HG02763 (cell line): Measurements from ENCODE around the gene SLC46A3.
"Not testable (repeated sequence)": the region's sequence is repeated elsewhere in the genome, so short reads cannot be mapped to it uniquely, and the experiment has no call there.

Experiments used
- ATAC-seq: cut with Tn5 transposase; IDR thresholded peaks from one replicate; pipeline ENCODE4 v1.9.1; 2021; ENCODE audit warnings: mild to moderate bottlenecking, moderate library complexity; ENCODE audit not compliant: unreplicated experiment

The SLC46A3 gene, protein sequence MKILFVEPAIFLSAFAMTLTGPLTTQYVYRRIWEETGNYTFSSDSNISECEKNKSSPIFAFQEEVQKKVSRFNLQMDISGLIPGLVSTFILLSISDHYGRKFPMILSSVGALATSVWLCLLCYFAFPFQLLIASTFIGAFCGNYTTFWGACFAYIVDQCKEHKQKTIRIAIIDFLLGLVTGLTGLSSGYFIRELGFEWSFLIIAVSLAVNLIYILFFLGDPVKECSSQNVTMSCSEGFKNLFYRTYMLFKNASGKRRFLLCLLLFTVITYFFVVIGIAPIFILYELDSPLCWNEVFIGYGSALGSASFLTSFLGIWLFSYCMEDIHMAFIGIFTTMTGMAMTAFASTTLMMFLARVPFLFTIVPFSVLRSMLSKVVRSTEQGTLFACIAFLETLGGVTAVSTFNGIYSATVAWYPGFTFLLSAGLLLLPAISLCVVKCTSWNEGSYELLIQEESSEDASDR

DNA sequence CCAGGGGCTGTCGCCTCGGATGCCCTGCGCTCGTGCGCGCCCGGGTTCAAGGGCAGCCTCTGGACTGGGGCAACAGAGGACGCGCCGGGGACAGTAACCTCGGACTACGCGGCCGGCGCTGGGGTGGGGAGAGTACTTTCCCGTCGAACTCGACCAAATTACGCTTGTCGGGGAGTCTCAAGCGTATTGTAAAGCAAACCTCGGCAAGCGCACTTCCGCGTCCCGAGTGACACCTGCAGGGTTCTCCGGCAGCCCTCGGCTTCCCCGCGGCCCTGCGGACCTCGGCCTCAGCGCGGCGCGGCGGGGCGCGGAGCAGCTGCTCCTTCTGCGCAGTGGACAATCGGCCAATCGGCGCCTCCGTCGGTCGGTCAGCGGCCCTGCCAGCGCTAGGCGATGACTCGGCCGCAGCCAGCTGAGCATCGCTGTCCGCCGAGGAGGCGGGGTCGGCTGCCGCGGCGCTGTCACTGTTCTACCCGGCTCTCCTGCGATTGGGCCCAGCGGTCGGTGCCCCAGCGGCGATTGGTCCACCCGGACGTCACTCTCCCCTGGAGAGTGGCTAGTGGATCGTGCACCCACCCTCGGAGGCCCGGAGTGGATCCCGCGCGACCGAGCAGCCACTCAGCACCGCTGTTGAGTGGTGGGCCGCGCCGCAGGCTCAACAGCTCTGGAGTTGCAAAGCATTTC is at the start of gene SLC46A3:
Gene SLC46A3 (minus strand): TSS at position 428 of the 684 bp plus-strand sequence. CDS start 972 bp downstream, outside the sequence.
- peak; percentile 100 for ATAC-seq

DNA sequence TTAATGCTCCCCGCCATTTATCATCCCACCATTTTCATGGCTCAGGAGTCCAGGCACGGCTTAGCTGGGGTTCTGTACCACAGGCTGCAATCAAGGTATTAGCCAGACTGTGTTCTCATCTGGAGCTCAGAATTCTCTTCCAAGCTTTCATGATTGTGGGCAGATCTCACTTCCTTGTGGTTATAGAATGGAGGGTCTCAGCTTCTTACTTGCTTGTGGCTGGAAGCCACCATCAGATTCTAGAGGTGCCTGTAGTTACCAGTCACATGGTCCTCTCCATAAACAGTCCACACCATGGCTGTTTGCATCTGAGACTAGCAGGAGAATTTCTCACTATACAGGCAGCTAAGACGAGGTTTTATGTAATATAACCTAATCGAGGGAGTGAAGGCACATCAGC is 45.1 kb upstream of the SLC46A3 start:
- ATAC-seq: no peak

DNA sequence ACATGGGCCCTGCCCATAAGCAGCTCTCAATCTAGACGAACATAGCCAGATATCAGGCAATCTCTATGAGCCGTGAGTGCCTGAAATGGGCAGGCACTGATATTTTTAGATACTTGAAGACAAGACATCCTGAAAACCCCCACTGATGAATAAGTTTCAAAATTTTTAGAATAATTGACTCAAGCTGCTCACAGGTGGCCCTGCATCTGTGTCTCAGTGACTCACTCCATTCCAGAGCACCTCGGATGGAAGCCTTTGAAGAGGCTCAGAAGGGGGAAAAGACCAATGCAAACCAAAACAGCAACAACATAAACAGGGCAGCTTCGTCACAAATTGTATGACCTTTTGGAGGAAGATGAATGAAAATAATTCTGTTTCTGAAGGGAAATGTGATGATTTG is 42.8 kb upstream of the SLC46A3 start:
- ATAC-seq: no peak

DNA sequence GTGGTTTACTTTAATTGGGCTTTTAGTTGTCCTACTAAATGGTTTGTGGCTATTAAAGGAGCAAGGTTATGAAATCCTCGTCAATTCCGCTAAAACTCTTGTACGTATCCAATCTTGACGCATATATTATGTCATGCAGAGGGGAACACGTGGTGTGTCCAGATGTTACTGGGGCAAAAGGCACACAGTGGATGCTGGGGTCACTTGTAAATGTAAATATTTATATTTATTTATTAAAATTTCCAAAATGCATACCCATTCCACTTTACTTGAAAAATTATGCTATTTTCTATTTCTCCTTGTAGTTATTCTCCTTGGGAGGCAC is 36.7 kb upstream of the SLC46A3 start:
- no peak for ATAC-seq

DNA sequence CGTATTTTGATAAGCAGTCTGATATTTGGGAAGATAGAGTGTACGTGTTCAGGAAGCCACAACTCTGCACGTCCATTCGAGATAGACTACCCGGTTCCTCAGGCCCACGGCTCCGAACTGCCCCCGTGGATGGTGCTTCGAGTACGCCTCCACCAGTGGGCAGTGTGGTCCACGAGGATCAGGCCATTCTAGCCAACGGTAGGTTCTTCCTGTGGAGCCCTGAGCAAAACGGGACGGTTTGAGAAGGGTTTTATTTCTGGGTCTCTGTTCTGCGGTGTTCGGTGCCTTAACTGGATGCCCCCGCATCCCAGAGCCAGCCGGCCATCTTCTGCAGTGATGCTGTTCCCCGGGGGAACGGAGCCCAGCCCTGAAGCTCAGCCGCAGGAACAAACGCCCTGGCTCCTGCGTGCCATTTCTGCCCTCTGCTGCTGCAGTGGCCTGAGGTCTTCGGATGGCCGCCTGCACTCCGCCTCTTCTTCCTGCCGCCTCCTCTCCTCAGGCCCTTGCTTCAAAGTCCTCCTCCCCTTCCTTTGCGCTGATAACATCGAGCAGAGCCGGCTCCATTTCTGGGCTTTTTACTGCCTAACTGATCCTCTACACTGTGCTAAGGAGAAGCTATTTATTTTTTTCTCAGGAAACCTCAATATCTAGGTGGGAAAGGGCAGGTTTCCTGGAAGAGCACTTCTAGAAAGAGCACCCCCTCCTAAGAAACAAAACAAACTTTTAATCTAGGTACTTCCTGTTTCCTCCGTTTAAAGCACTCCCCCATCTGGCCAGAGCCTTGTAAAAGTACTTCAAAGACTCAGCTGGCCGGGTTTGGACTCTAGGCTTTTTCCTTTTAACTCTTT is 36.2 kb upstream of the SLC46A3 start:
- ATAC-seq: no peak

DNA sequence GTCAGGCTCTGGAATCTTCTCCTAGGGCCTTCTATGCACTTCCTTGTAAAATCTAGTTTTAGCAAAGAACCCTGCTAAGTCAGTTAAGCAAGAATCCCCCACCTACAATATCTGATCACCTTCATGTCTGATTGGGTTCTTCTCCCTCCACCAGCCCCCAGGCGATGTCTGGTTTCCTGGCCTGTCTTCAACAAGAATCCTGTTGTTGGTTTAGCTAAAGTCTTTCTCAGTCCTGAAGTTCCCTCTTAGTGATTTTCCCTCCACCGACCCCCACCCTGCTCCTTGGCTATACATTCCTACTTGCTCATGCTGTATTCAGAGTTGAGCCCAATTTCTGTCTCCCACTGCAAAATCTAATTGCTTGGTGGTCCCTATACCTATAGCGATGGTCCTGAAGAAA is 35.2 kb upstream of the SLC46A3 start:
- no peak for ATAC-seq

DNA sequence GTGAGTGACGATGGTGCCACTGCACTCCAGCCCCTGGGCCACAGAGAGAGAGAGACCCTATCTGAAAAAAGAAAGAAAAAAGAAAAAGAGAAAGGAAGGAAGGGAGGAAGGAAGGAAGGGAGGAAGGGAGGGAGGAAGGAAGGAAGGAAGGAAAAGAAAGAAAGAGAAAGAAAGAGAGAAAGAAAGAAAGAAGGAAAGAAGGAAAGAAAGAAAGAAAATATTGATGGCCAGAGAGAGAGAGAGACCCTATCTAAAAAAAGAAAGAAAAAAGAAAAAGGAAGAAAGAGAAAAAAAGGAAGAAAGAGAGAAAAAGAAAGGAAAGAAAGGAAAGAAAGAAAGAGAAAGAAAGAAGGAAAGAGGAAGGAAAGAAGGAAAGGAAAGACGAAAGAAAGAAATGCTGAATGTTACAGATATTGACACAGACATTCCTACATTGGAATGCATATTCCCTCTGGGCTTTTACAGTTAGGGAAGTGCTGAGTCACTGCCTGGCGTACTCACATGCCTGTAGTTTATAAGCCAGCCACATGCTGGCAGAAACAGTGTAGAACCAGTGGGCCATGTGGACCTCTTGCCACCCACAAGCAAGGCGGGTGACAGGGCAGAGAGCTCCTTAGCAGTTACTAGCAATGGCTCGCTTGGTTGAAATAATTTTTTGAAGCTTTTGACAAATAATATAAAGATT is 34.6 kb upstream of the SLC46A3 start:
- no peak for ATAC-seq

DNA sequence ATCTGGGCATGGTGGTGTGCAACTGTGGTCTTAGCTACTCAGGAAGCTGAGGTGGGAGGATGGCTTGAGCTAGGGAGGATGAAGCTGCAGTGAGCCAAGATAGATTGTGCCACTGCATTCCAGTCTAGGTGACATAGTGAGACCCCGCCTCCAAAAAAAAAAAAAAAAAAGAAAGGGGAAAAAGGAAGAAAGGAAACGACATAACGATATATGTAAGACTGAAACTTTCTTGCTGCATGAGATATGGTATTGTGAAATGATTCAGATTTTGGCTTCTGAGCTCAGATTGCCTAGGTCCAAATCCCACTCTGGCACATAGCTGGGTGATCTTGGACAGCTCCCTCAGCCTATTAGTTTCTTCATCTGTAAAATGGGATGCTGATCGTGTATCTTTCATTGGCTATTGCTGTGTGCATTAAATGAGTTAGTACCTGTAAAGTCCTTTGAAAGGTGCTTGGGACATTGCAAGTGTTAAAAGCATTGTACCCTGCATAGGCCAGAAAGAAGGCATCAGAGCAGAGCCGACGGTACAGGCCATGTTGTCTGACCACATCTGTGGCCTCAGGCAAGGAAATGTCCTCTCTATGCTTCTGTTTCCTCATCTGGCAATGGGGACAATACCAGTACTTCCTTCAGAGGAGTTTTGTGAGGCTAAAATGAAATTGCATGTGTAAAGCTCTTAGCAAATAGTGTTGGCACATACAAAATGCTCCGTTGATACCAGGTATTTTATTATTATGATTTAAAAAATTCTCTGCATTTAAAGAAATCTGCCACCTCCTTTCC is 32.6 kb upstream of the SLC46A3 start:
- no peak for ATAC-seq

DNA sequence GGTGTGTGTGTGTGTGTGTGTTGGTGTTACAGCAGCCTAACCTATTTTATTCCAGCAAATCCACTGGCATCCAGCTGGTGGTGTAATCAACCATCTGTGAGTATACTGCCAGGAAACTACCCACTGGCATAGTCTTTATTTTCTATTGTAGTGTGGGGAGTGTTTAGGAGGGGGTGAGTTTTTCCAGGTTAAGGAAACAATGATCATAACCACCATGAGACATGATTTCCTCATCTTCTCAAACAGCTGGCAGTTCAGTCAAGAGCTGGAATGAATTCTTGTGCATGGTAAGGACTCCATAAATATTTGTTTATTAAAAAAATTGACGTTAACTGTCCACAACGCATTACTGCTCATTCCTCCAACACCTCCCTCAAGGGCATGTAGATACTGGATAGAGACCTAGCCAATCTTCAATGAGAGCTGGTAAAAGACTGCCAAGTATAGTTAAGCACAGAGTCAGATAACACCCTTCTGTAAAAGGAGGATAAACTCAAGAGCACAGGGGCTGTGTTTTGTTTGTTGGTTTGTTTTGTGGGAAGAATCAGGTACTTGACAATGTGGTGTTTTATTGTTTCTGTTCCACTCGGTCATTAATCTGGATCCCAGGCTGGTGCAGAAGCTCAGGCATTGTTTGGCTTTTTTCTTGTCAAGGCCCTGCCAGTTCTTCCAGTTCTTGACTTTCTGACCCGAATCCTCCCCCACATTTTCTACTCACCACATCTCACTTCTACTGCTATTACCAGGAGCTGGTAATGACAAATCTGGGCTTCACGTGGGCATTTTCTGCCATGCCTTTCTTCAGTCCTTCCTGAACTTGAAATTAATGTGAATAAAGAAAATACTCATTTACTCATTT is 31.6 kb upstream of the SLC46A3 start:
- ATAC-seq: no peak

DNA sequence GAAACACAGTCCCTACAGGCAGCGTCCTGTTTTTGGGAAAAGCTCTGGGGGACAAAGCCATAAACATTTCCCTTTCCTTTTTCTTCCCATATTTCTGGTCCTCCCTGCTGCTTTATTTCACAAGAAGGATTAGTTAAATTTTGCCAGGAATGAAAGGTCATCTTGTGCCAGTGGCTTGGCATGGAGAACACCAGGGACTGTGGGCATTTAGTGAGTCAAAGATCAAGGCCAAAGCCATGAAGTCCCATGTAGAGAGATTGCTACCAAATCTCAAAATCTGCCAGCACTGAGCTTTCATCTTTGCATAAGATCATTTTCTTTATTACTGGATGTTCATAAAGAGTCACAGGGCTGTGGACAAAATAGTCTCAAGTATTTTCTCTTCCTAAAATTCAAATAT is 29.1 kb upstream of the SLC46A3 start:
- ATAC-seq: no peak

DNA sequence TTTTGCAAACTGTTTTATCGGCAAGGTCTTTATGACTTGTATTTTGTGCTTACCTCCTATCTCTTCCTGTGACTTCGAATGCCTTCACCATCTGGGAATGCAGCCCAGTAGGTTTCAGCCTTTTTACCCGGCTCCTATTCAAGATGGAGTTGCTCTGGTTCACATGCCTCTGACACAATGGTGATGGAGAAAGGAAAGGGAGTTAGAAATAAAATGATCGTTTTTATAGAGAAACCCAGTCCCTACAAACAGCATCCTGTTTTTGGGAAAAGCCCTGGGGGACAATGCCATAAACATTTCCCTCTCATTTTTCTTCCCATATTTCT is 27.5 kb upstream of the SLC46A3 start:
- no peak for ATAC-seq

DNA sequence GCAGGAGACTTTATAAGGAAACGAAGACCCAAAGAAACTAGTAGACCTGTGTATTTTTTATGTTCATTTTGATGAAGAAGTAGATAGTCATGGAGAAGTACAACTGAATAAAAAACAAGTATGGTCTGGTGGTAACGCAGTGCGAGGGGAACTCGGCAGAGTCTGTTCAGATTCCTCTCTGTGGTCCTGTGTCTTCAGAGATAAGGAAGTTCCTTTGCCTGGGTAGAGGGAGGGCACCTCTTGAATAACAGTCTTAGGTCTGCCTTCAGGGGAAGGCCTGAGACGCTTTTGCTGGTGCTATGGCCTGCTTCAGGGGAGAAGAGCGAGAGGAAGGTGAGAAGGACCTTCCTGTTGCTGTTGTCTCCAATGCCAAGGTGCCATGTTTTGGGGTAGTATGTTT is 25.9 kb upstream of the SLC46A3 start:
- no peak for ATAC-seq

DNA sequence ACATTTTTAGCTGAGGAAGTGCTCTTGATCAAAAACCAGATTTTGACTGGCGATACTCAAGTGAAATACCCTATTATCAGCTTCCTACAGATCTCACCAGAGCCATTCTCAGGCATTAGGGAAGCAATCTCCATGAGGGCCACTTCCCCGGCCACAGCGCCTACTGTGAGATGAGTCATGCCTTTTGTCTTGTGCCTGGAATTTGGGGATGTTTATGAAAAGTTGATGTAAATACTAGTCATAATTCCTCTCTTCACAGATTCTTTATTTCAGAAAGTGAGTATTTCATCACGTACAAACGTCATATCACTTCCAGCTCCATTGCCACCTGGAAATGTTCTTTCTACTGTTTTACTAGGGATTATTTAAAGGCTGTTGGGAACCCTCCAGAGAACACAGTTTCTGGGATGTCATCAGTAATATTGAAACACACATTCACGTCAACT is 25.3 kb upstream of the SLC46A3 start:
- no peak for ATAC-seq

DNA sequence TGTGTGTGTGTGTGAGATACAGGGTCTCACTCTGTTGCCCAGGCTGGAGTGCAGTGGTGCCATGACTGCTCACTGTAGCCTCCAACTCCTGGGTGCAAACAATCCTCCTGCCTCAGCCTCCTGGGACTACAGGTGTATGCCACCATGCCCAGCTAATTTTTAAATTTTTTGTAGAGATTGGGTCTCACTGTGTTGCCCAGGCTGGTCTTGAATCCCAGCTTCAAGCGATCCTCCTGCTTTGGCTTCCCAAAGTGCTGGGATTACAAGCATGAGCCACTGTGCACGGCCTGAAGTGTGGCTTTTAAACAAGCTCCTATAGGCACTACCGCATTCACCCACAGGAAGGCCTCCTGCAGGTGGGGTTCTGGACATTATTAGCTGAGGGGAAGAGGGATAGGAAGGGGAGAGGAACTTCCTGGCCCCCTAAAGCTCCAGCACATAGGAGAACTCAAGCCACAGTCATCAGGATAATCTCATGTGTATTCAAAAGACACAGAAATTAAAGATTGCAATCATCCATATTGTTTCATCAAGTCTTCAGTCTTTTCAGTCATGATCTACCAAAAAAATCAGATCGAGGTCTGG is 24.8 kb upstream of the SLC46A3 start:
- no peak for ATAC-seq

DNA sequence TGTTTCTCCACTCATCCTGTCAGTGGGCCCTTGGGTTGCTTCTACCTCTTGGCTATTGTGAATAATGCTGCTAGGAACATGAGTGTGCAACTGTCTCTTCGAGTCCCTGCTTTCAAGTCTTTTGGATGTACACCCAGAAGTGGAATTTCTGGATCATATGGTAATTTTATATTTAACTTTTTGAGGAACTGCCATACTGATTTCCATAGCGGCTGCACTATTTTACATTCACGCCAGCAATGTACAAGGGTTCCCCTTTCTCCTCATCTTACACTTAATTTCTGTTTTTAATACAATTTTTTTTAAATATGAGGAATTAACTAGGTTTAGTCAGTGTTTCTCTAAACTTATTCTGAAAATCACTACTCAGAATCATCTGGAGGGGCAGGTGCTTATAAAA is 24.2 kb upstream of the SLC46A3 start:
- ATAC-seq: no peak

DNA sequence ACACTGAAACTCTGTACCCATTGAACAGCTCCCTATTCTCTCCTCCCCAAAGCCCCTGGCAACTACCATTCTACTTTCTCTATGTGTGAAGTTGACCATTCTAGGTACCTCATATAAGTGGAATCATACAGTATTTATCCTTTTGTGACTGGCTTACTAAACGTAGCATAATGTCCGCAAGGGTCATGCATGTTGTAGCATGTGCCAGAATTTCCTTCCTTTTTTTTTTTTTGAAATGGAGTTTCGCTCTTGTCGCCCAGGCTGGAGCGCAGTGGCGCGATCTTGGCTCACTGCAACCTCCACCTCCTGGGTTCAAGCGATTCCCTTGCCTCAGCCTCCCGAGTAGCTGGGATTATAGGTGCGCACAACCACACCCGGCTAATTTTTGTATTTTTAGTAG is 23.7 kb upstream of the SLC46A3 start:
- ATAC-seq: not testable (repeated sequence)

DNA sequence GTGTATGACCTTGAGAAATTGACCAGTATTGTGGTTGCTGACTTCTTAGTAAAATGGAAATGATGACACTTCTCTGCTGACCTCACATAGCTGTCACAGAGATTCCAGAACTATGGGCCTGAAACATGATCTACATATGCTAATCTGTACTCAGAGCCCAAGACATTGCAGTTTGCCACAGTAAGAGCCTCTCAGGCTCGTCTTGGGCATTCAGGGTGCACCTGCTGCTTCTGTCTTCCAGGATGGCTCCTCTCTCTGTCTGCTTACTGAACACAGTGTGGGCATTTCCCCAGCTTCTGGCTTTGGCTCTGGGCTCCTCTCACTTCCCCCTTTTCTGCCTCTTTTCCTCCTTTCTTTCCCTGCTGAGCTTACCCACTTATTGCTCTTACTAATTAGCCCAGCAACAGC is 22.3 kb upstream of the SLC46A3 start:
- ATAC-seq: no peak

DNA sequence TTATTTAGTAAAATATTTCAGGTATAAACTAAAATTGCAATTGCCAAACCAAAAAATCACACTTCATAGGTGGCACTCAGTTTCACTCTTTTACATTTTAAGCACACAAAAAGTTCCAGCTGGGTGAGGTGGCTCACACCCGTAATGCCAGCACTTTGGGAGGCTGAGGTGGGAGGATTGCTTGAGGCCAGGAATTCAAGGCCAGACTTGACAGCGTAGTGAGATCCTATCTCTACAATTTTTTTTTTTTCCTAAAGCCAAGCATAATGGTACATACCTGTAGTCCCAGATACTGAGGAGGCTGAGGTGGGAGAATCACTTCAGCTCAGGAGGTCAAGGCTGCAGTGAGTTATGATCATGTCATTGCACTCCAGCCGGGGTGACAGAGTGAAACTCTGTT is 20.6 kb upstream of the SLC46A3 start:
- no peak for ATAC-seq

DNA sequence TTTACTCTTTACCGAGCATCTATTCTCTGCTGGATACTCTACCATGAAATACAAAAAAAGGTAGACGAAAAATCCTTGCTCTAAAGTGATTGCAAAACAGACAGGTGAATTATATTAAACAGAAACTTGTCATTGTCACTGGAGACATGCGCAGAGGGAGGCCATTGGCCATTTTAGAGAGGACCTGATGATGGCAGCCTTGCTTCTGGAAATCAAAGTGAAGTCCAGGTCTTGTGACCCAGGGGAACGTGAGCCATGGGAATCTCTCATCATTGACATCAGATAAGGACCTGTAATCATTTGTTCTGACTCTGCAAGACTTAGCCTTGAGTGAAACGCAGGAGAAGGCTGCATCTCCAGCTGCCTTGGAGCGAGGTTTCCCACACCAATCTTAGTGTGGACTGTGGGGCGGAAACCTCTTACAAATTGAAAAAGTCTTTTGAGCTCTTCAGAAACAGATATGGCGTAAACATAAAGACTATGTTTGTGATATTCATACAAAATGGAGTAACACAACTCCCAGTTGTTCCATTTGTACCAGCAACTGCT is 16.8 kb upstream of the SLC46A3 start:
- no peak for ATAC-seq
